Measurements from ENCODE around the gene CTF1. TPM values are rescaled to one million over a fixed set of nuclear protein-coding genes. Genes with fewer than 3 reads are reported as not detected.
A peak's percentile ranks its signal among the peaks of the same experiment; 100 is the strongest.

CTF1 gene
- total and polyA plus RNA-seq, 4 donors = 0.79 to 6.1 (median 3.1) TPM

GRCh38 chr16:30903596-30903995, 7.2 kb downstream of the CTF1 start:
- DNase-seq (ENCODE audit: low read depth in 4 of 6, low spot score in 6 of 6) = no peak
- Histone ChIP-seq H3K27me3 (ENCODE audit: control insufficient read depth, insufficient read depth, low read length) (no peaks in the 10 kb centered on the region), H3K9me3 (ENCODE audit: control insufficient read depth, insufficient read depth, low read length) (no peaks in the 10 kb centered on the region), H3K36me3 (ENCODE audit: control insufficient read depth, insufficient read depth, low read length) (peaks cover 5% of the 10 kb centered on the region), H3K4me3 (ENCODE audit: low read depth, low read length) (no peak overlapping the region), H3K4me1 (ENCODE audit: control insufficient read depth, insufficient read depth, low read length) (peaks cover 26% of the 10 kb centered on the region), H3K27ac (ENCODE audit: low read depth, low read length) (peak overlapping the region; percentile 48)
- 80% methylated on average over 4 of the region's 4 CpGs for WGBS (ENCODE audit: insufficient coverage)

GRCh38 chr16:30904114-30904780, 7.8 kb downstream of the CTF1 start:
- Histone ChIP-seq H3K36me3 (ENCODE audit: control insufficient read depth, insufficient read depth, low read length) (peaks cover 5% of the 10 kb centered on the region), H3K4me3 (ENCODE audit: low read depth, low read length) (no peak overlapping the region), H3K4me1 (ENCODE audit: control insufficient read depth, insufficient read depth, low read length) (peaks cover 26% of the 10 kb centered on the region), H3K27me3 (ENCODE audit: control insufficient read depth, insufficient read depth, low read length) (no peaks in the 10 kb centered on the region), H3K9me3 (ENCODE audit: control insufficient read depth, insufficient read depth, low read length) (no peaks in the 10 kb centered on the region), H3K27ac (ENCODE audit: low read depth, low read length) (peak overlapping the region; percentile 61)
- 92% methylated on average over 19 of the region's 19 CpGs for WGBS (ENCODE audit: insufficient coverage)
- no peak for DNase-seq (ENCODE audit: low read depth in 4 of 6, low spot score in 6 of 6)

- Histone ChIP-seq H3K9me3 (ENCODE audit: control insufficient read depth, insufficient read depth, low read length) (no peaks in the 10 kb centered on the region), H3K36me3 (ENCODE audit: control insufficient read depth, insufficient read depth, low read length) (peaks cover 5% of the 10 kb centered on the region), H3K4me1 (ENCODE audit: control insufficient read depth, insufficient read depth, low read length) (peaks cover 19% of the 10 kb centered on the region), H3K4me3 (ENCODE audit: low read depth, low read length) (no peak overlapping the region), H3K27me3 (ENCODE audit: control insufficient read depth, insufficient read depth, low read length) (no peaks in the 10 kb centered on the region), H3K27ac (ENCODE audit: low read depth, low read length) (no peak overlapping the region)
- no peak for DNase-seq (ENCODE audit: low read depth in 4 of 6, low spot score in 6 of 6)
- WGBS (ENCODE audit: insufficient coverage) = 74% methylated on average over 4 of the region's 4 CpGs
These were observed 10.7 kb downstream of the CTF1 start for GRCh38 chr16:30907064-30907463.

- Histone ChIP-seq H3K9me3 (ENCODE audit: control insufficient read depth, insufficient read depth, low read length) (no peaks in the 10 kb centered on the region), H3K36me3 (ENCODE audit: control insufficient read depth, insufficient read depth, low read length) (peaks cover 2% of the 10 kb centered on the region), H3K27me3 (ENCODE audit: control insufficient read depth, insufficient read depth, low read length) (no peaks in the 10 kb centered on the region), H3K4me1 (ENCODE audit: control insufficient read depth, insufficient read depth, low read length) (no peaks in the 10 kb centered on the region), H3K4me3 (ENCODE audit: low read depth, low read length) (no peak overlapping the region), H3K27ac (ENCODE audit: low read depth, low read length) (no peak overlapping the region)
- DNase-seq (ENCODE audit: low read depth in 4 of 6, low spot score in 6 of 6) = no peak
- WGBS (ENCODE audit: insufficient coverage) = 54% methylated on average over 9 of the region's 18 CpGs
These were observed 14.1 kb downstream of the CTF1 start for GRCh38 chr16:30910427-30911029.

- Histone ChIP-seq H3K36me3 (ENCODE audit: control insufficient read depth, insufficient read depth, low read length) (no peaks in the 10 kb centered on the region), H3K4me1 (ENCODE audit: control insufficient read depth, insufficient read depth, low read length) (no peaks in the 10 kb centered on the region), H3K4me3 (ENCODE audit: low read depth, low read length) (no peak overlapping the region), H3K9me3 (ENCODE audit: control insufficient read depth, insufficient read depth, low read length) (no peaks in the 10 kb centered on the region), H3K27me3 (ENCODE audit: control insufficient read depth, insufficient read depth, low read length) (no peaks in the 10 kb centered on the region), H3K27ac (ENCODE audit: low read depth, low read length) (no peak overlapping the region)
- no peak for DNase-seq (ENCODE audit: low read depth in 4 of 6, low spot score in 6 of 6)
- WGBS (ENCODE audit: insufficient coverage) = 86% methylated on average over 6 of the region's 6 CpGs
These were observed 16.5 kb downstream of the CTF1 start for GRCh38 chr16:30912794-30913412.

GRCh38 chr16:30914830-30915229, 18.4 kb downstream of the CTF1 start:
- Histone ChIP-seq H3K4me3 (ENCODE audit: low read depth, low read length) (no peak overlapping the region), H3K9me3 (ENCODE audit: control insufficient read depth, insufficient read depth, low read length) (no peaks in the 10 kb centered on the region), H3K27ac (ENCODE audit: low read depth, low read length) (no peak overlapping the region), H3K27me3 (ENCODE audit: control insufficient read depth, insufficient read depth, low read length) (no peaks in the 10 kb centered on the region), H3K36me3 (ENCODE audit: control insufficient read depth, insufficient read depth, low read length) (no peaks in the 10 kb centered on the region), H3K4me1 (ENCODE audit: control insufficient read depth, insufficient read depth, low read length) (no peaks in the 10 kb centered on the region)
- no peak for DNase-seq (ENCODE audit: low read depth in 4 of 6, low spot score in 6 of 6)
- WGBS (ENCODE audit: insufficient coverage) = 85% methylated on average over 3 of the region's 3 CpGs

- DNase-seq (ENCODE audit: low read depth in 4 of 6, low spot score in 6 of 6) = no peak
- Histone ChIP-seq H3K27ac (ENCODE audit: low read depth, low read length) (no peak overlapping the region), H3K27me3 (ENCODE audit: control insufficient read depth, insufficient read depth, low read length) (no peaks in the 10 kb centered on the region), H3K4me1 (ENCODE audit: control insufficient read depth, insufficient read depth, low read length) (peaks cover 14% of the 10 kb centered on the region), H3K4me3 (ENCODE audit: low read depth, low read length) (no peak overlapping the region), H3K9me3 (ENCODE audit: control insufficient read depth, insufficient read depth, low read length) (no peaks in the 10 kb centered on the region), H3K36me3 (ENCODE audit: control insufficient read depth, insufficient read depth, low read length) (no peaks in the 10 kb centered on the region)
- WGBS (ENCODE audit: insufficient coverage) = 75% methylated on average over 1 of the region's 1 CpG
These were observed 22.2 kb downstream of the CTF1 start for GRCh38 chr16:30918614-30919013.

- Histone ChIP-seq H3K4me1 (ENCODE audit: control insufficient read depth, insufficient read depth, low read length) (peaks cover 28% of the 10 kb centered on the region), H3K9me3 (ENCODE audit: control insufficient read depth, insufficient read depth, low read length) (no peaks in the 10 kb centered on the region), H3K36me3 (ENCODE audit: control insufficient read depth, insufficient read depth, low read length) (peaks cover 7% of the 10 kb centered on the region), H3K4me3 (ENCODE audit: low read depth, low read length) (no peak overlapping the region), H3K27me3 (ENCODE audit: control insufficient read depth, insufficient read depth, low read length) (no peaks in the 10 kb centered on the region), H3K27ac (ENCODE audit: low read depth, low read length) (no peak overlapping the region)
- DNase-seq (ENCODE audit: low read depth in 4 of 6, low spot score in 6 of 6) = no peak
- WGBS (ENCODE audit: insufficient coverage) = no CpG with 5 or more reads among the region's 2 CpGs
These were observed 24.5 kb downstream of the CTF1 start for GRCh38 chr16:30920891-30921290.

- DNase-seq (ENCODE audit: low read depth in 4 of 6, low spot score in 6 of 6) = no peak
- Histone ChIP-seq H3K27ac (ENCODE audit: low read depth, low read length) (peak overlapping the region; percentile 98), H3K4me1 (ENCODE audit: control insufficient read depth, insufficient read depth, low read length) (peaks cover 32% of the 10 kb centered on the region), H3K4me3 (ENCODE audit: low read depth, low read length) (peak overlapping the region; percentile 83), H3K36me3 (ENCODE audit: control insufficient read depth, insufficient read depth, low read length) (peaks cover 13% of the 10 kb centered on the region), H3K9me3 (ENCODE audit: control insufficient read depth, insufficient read depth, low read length) (no peaks in the 10 kb centered on the region), H3K27me3 (ENCODE audit: control insufficient read depth, insufficient read depth, low read length) (no peaks in the 10 kb centered on the region)
- 2% methylated on average over 4 of the region's 6 CpGs for WGBS (ENCODE audit: insufficient coverage)
These were observed 25.0 kb downstream of the CTF1 start for GRCh38 chr16:30921459-30921747.
